Endothelial cell of umbilical vein (primary cell): ENCODE measurements around the gene HOXB6. TPM values are rescaled to one million over a fixed set of nuclear protein-coding genes. Genes with fewer than 3 reads are reported as not detected.

Experiments
- BruUV-seq: library from RNA; stranded (reverse); fragments of 400-500 nt; replicated peaks from 2 replicates; lab custom pipeline; 2021; lab: Mats Ljungman, UMichigan
- CTCF ChIA-PET: fragments of 300-600, 350-600 bp; sonication (Branson Sonifier 250); formaldehyde crosslinking; loops from one replicate; lab custom pipeline; 2021; ENCODE audit warnings: antibody characterized with exemption, inconsistent platforms; lab: Charles Lee
- POLR2A ChIA-PET: fragments of 300-600, 350-600 bp; sonication (Branson Sonifier 250); formaldehyde crosslinking; loops from one replicate; lab custom pipeline; 2021; ENCODE audit warnings: antibody characterized with exemption, inconsistent platforms; lab: Charles Lee
- DNase-seq: peaks from one replicate; pipeline ENCODE4 v3.0.0-alpha.2; 2011; ENCODE audit warnings: low read depth, low spot score
- FAIRE-seq: peaks from 2 replicates; lab custom pipeline; 2011; peaks lifted over from hg19 to GRCh38; lab: Jason Lieb, UNC
- H2AFZ ChIP-seq: 2 replicates; pipeline ENCODE4 v1.6.0; 2012; ENCODE audit warnings: low read depth, low read length, control low read depth, inconsistent platforms
- H3K27ac ChIP-seq: 2 replicates; pipeline ENCODE4 v1.5.1; 2011; ENCODE audit warnings: low read depth, mild to moderate bottlenecking, control low read depth, low read length, moderate library complexity; ENCODE audit not compliant: insufficient read depth
- H3K27me3 ChIP-seq, 2 experiments: 2 replicates each; pipeline versions ENCODE4 v1.6.0 to v1.6.1; 2011; ENCODE audit warnings: low read length in 2 of 2, mixed read lengths in 1 of 2; ENCODE audit not compliant: control insufficient read depth in 2 of 2, insufficient read depth in 2 of 2
- H3K36me3 ChIP-seq, 2 experiments: 2 replicates in 1 of 2; 3 replicates in 1 of 2; pipeline ENCODE4 v1.5.1; 2011; ENCODE audit warnings: low read length in 2 of 2, mild to moderate bottlenecking in 1 of 2, moderate library complexity in 1 of 2; ENCODE audit not compliant: control insufficient read depth in 2 of 2, insufficient read depth in 2 of 2; ENCODE audit errors: extremely low read depth in 1 of 2
- H3K4me1 ChIP-seq: 3 replicates; pipeline ENCODE4 v1.5.1; 2011; ENCODE audit warnings: mild to moderate bottlenecking, low read length; ENCODE audit not compliant: control insufficient read depth, insufficient read depth; ENCODE audit errors: extremely low read depth
- H3K4me2 ChIP-seq: 2 replicates; pipeline ENCODE4 v1.6.1; 2011; ENCODE audit warnings: low read length, control low read depth, mixed read lengths; ENCODE audit not compliant: insufficient read depth
- H3K4me3 ChIP-seq, 3 experiments: fragments of 200-600 bp in 1 of 3; sonication (generic), shearing (Covaris generic) in 1 of 3; replicated peaks in 1 of 3; 2 replicates each; pipeline ENCODE4 v1.5.1; 2011 to 2016; ENCODE audit warnings: control low read depth in 3 of 3, low read length in 3 of 3, mild to moderate bottlenecking in 2 of 3, inconsistent platforms in 1 of 3, low read depth in 1 of 3, moderate library complexity in 1 of 3; ENCODE audit not compliant: insufficient read depth in 1 of 3
- H3K79me2 ChIP-seq: 2 replicates; pipeline ENCODE4 v1.6.0; 2012; ENCODE audit warnings: low read length, inconsistent platforms; ENCODE audit not compliant: control insufficient read depth, insufficient read depth
- H3K9ac ChIP-seq: replicated peaks from 2 replicates; pipeline ENCODE3; 2011; ENCODE audit warnings: low read length, control low read depth; ENCODE audit not compliant: insufficient read depth; ENCODE audit errors: extremely low read depth
- H3K9me1 ChIP-seq: replicated peaks from 3 replicates; pipeline ENCODE4 v1.6.0; 2011; ENCODE audit warnings: mild to moderate bottlenecking, low read length; ENCODE audit not compliant: control insufficient read depth, insufficient read depth; ENCODE audit errors: extremely low read depth
- H3K9me3 ChIP-seq: replicated peaks from 2 replicates; pipeline ENCODE4 v1.5.1; 2012; ENCODE audit warnings: low read length, inconsistent platforms; ENCODE audit not compliant: control insufficient read depth, insufficient read depth
- H4K20me1 ChIP-seq: replicated peaks from 2 replicates; pipeline ENCODE3; 2011; ENCODE audit warnings: mild to moderate bottlenecking, low read length; ENCODE audit not compliant: control insufficient read depth, insufficient read depth; ENCODE audit errors: extremely low read depth
- CTCF ChIP-seq, 2 donors: IDR thresholded peaks; 1 replicate in 1 of 2; 2 replicates in 1 of 2; pipeline ENCODE4 v1.5.1; 2011; ENCODE audit warnings: low read length in 2 of 2, mild to moderate bottlenecking in 2 of 2, moderate library complexity in 2 of 2, control low read depth in 1 of 2, inconsistent platforms in 1 of 2, low read depth in 1 of 2; ENCODE audit not compliant: insufficient read depth in 1 of 2; ENCODE audit errors: extremely low read depth in 1 of 2
- EZH2 ChIP-seq: IDR thresholded peaks from 2 replicates; pipeline ENCODE4 v1.6.1; 2012; ENCODE audit warnings: borderline replicate concordance, low read depth, mild to moderate bottlenecking, moderate library complexity, low read length, inconsistent platforms; ENCODE audit not compliant: severe bottlenecking
- FOS ChIP-seq: IDR thresholded peaks from 2 replicates; pipeline ENCODE4 v1.6.1; 2011; ENCODE audit warnings: mild to moderate bottlenecking, low read length, moderate library complexity, borderline replicate concordance; ENCODE audit not compliant: insufficient read depth
- GATA2 ChIP-seq: IDR thresholded peaks from 2 replicates; pipeline ENCODE4 v1.7.0; 2011; ENCODE audit warnings: low read depth, mild to moderate bottlenecking, moderate library complexity, mixed read lengths, low read length; ENCODE audit not compliant: insufficient read length, insufficient read depth
- JUN ChIP-seq: IDR thresholded peaks from 2 replicates; pipeline ENCODE4 v1.6.1; 2011; ENCODE audit warnings: borderline replicate concordance, low read depth; ENCODE audit not compliant: insufficient read length, insufficient read depth
- MYC ChIP-seq: IDR thresholded peaks from one replicate; pipeline ENCODE4 v1.6.1; 2011; ENCODE audit warnings: mild to moderate bottlenecking, low read depth, low read length
- POLR2A ChIP-seq: IDR thresholded peaks from 2 replicates; pipeline ENCODE4 v1.6.1; 2012; ENCODE audit warnings: low read depth, mild to moderate bottlenecking, control low read depth, low read length
- POLR2AphosphoS5 ChIP-seq: IDR thresholded peaks from 2 replicates; pipeline ENCODE4 v1.6.1; 2012; ENCODE audit warnings: low read depth, mild to moderate bottlenecking, control low read depth, low read length, moderate library complexity; ENCODE audit not compliant: insufficient read depth
- dilution Hi-C: fragments of 300-500 bp; cut with MboI; formaldehyde crosslinking; loops from one replicate; pipeline ENCODE4 v1.15.0; 2019; ENCODE audit warnings: low sequenced_read_pairs; ENCODE audit not compliant: extremely low pct_ligation_motif_present
- intact Hi-C: fragments of 100-400 bp; cut with micrococcal nuclease; formaldehyde crosslinking; loops from one replicate; pipeline ENCODE4 v1.10.0; 2022
- polyA plus RNA-seq, 4 experiments: library from polyadenylated mRNA; depleted of rRNA in 3 of 4; stranded (reverse) in 3 of 4; unstranded in 1 of 4; fragments of >200 nt; gene quantifications; 2 replicates each; pipeline versions ENCODE4 v1.2.1 to v1.2.3, GENCODE V29; 2011 to 2012; ENCODE audit warnings: missing spikeins in 1 of 4
- total RNA-seq: library from RNA; stranded (reverse); gene quantifications from 2 replicates; pipeline ENCODE4 v1.2.3, GENCODE V29; 2021
- TF ChIP-seq, protein P1 (sequence below): IDR thresholded peaks from 2 replicates; pipeline ENCODE4 v1.6.1; 2011; ENCODE audit not compliant: insufficient read depth, insufficient read length

Gene HOXB6
- total and polyA plus RNA-seq, 2 donors (not counting 3 experiments of a cell fraction or from before 2014, with no cell fraction given) = 8.8 to 24.0 TPM

- ChIA-PET POLR2A (no interaction called here), CTCF (interaction anchor here (0.7 to 2.4 kb wide), 3 partner anchors 19 to 222 kb away, joined by 3 to 9 read pairs (median 4); no protein-coding TSS in a partner anchor)
- no peak for FAIRE-seq
- no peak for DNase-seq
- Histone ChIP-seq H3K27ac (no peak overlapping the region), H3K79me2 (peaks cover 95% of the 10 kb centered on the region), H3K4me1 (peaks cover 80% of the 10 kb centered on the region), H2AFZ (no peak overlapping the region), H3K4me3 (peak overlapping the region in 2 of 3 experiments; percentile 9 to 46), H4K20me1 (no peaks in the 10 kb centered on the region), H3K9me1 (no peaks in the 10 kb centered on the region), H3K9me3 (no peaks in the 10 kb centered on the region), H3K4me2 (peak overlapping the region; percentile 81), H3K36me3 (peaks cover 0 to 3% of the 10 kb centered on the region in 2 experiments), H3K27me3 (no peaks in the 10 kb centered on the region), H3K9ac (peak overlapping the region; percentile 29)
- intact Hi-C loops = loop anchor here (1.0 kb wide), 1 partner anchor 30 kb away; no protein-coding TSS in a partner anchor
- TF ChIP-seq, protein P1, sequence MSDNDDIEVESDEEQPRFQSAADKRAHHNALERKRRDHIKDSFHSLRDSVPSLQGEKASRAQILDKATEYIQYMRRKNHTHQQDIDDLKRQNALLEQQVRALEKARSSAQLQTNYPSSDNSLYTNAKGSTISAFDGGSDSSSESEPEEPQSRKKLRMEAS = no peak
- TF ChIP-seq JUN = no peak
- TF ChIP-seq GATA2 = no peak
- TF ChIP-seq POLR2AphosphoS5 = no peak
- TF ChIP-seq FOS = no peak
- no peak for TF ChIP-seq CTCF (IDR thresholded peaks at IDR 0.05; ENCODE audit: extremely low read depth in 1 of 2, insufficient read depth in 1 of 2, low read depth in 1 of 2, low read length in 2 of 2)
- no peak for TF ChIP-seq MYC
- no peak for TF ChIP-seq EZH2
- TF ChIP-seq POLR2A = no peak
- dilution Hi-C loops = no loop called here
- no TSS peak for BruUV-seq
These were observed 30.2 kb downstream of the HOXB6 start for GRCh38 chr17:48574505-48575065.
